ENCODE results near the gene FAM13A.

The FAM13A gene

GRCh38 chr4:88759895-88760290 lies 297.1 kb downstream of the FAM13A start:
- no peak for TF ChIP-seq CTCF (IDR thresholded peaks at IDR 0.05; ENCODE audit: borderline replicate concordance, control extremely low read depth, extremely low read depth, insufficient read depth, missing control alignments)
- in situ Hi-C loops (cut with MboI; ENCODE audit: low sequenced_read_pairs, unreplicated experiment): no loop called here
- DNase-seq (ENCODE audit: low spot score): no peak

GRCh38 chr4:88759039-88759894 lies 297.7 kb downstream of the FAM13A start:
- TF ChIP-seq CTCF (IDR thresholded peaks at IDR 0.05; ENCODE audit: borderline replicate concordance, control extremely low read depth, extremely low read depth, insufficient read depth, missing control alignments): no peak
- no peak for DNase-seq (ENCODE audit: low spot score)
- in situ Hi-C loops (cut with MboI; ENCODE audit: low sequenced_read_pairs, unreplicated experiment): no loop called here

GRCh38 chr4:88758264-88758663 lies 298.7 kb downstream of the FAM13A start:
- no peak for DNase-seq (ENCODE audit: low spot score)
- no peak for TF ChIP-seq CTCF (IDR thresholded peaks at IDR 0.05; ENCODE audit: borderline replicate concordance, control extremely low read depth, extremely low read depth, insufficient read depth, missing control alignments)
- in situ Hi-C loops (cut with MboI; ENCODE audit: low sequenced_read_pairs, unreplicated experiment): no loop called here

- no peak for TF ChIP-seq CTCF (IDR thresholded peaks at IDR 0.05; ENCODE audit: borderline replicate concordance, control extremely low read depth, extremely low read depth, insufficient read depth, missing control alignments)
- no peak for DNase-seq (ENCODE audit: low spot score)
- in situ Hi-C loops (cut with MboI; ENCODE audit: low sequenced_read_pairs, unreplicated experiment): no loop called here
These were observed 299.2 kb downstream of the FAM13A start for GRCh38 chr4:88757776-88758175.

- no peak for TF ChIP-seq CTCF (IDR thresholded peaks at IDR 0.05; ENCODE audit: borderline replicate concordance, control extremely low read depth, extremely low read depth, insufficient read depth, missing control alignments)
- no peak for DNase-seq (ENCODE audit: low spot score)
- in situ Hi-C loops (cut with MboI; ENCODE audit: low sequenced_read_pairs, unreplicated experiment): no loop called here
These were observed 299.9 kb downstream of the FAM13A start for GRCh38 chr4:88757067-88757466.

- TF ChIP-seq CTCF (IDR thresholded peaks at IDR 0.05; ENCODE audit: borderline replicate concordance, control extremely low read depth, extremely low read depth, insufficient read depth, missing control alignments): no peak
- no peak for DNase-seq (ENCODE audit: low spot score)
- in situ Hi-C loops (cut with MboI; ENCODE audit: low sequenced_read_pairs, unreplicated experiment): no loop called here
These were observed 300.8 kb downstream of the FAM13A start for GRCh38 chr4:88756149-88756548.

All from GM13976 (cell line).